Transverse colon (tissue), 4 donors: Measurements from ENCODE around the gene IL1RAPL1. TPM values are rescaled to one million over a fixed set of nuclear protein-coding genes. Genes with fewer than 3 reads are reported as not detected.

Experiments
- DNase-seq: peaks from one replicate; pipeline ENCODE4 v3.0.0-alpha.2; 2019
- H3K27ac ChIP-seq, 4 donors: fragments of 200-600 bp; sonication (generic); 2 replicates each; pipeline ENCODE4 v1.5.1; 2016 to 2018; ENCODE audit warnings: inconsistent platforms in 4 of 4
- H3K27me3 ChIP-seq: fragments of 200-600 bp; sonication (generic); 2 replicates; pipeline ENCODE4 v1.5.1; 2017; ENCODE audit warnings: inconsistent platforms
- H3K36me3 ChIP-seq, 4 donors: fragments of 200-600 bp; sonication (generic); 2 replicates each; pipeline ENCODE4 v1.5.1; 2017 to 2019; ENCODE audit warnings: inconsistent platforms in 4 of 4
- H3K4me1 ChIP-seq, 4 donors: fragments of 200-600 bp; sonication (generic); 2 replicates each; pipeline ENCODE4 v1.5.1; 2017 to 2020; ENCODE audit warnings: inconsistent platforms in 4 of 4
- H3K4me3 ChIP-seq, 4 donors: fragments of 200-600 bp; sonication (generic); 1 replicate in 1 of 4; 2 replicates in 3 of 4; pipeline versions ENCODE4 v1.5.1 to v1.6.1; 2017 to 2019; ENCODE audit warnings: inconsistent platforms in 4 of 4
- H3K9me3 ChIP-seq, 2 donors: fragments of 200-600 bp; sonication (generic); 2 replicates each; pipeline ENCODE4 v1.5.1; 2017 to 2019; ENCODE audit warnings: inconsistent platforms in 2 of 2
- EP300 ChIP-seq: sonication (generic); formaldehyde crosslinking; IDR thresholded peaks from one replicate; pipeline ENCODE4 v1.6.1; 2017; ENCODE audit warnings: antibody characterized with exemption, low read depth
- POLR2A ChIP-seq: fragments of 450-650 bp; IDR thresholded peaks from one replicate; pipeline ENCODE4 v1.6.1; 2016; ENCODE audit warnings: antibody characterized with exemption, mild to moderate bottlenecking, moderate library complexity
- POLR2AphosphoS5 ChIP-seq, 3 donors: sonication (generic); formaldehyde crosslinking; IDR thresholded peaks; one replicate each; pipeline ENCODE4 v1.6.1; 2016; ENCODE audit warnings: antibody characterized with exemption in 3 of 3
- WGBS, 2 donors: methylation state at CpG; one replicate each; pipeline ENCODE4 v1.1.5; 2018; ENCODE audit warnings: low coverage in 1 of 2; 5-methylcytosine and 5-hydroxymethylcytosine counted together
- in situ Hi-C, 4 donors: fragments of 200-750 bp; cut with MboI; loops; one replicate each; pipeline versions ENCODE4 v1.15.0 to v1.15.1; 2017; ENCODE audit warnings: low sequenced_read_pairs in 3 of 4, low pct_ligation_motif_present in 1 of 4, low pct_unique_long_range_greater_than_20kb in 1 of 4
- intact Hi-C: fragments of 100-400 bp; cut with DNase I; formaldehyde crosslinking; loops from one replicate; pipeline ENCODE4 v1.15.1; 2023; ENCODE audit warnings: low total_unique reads
- total RNA-seq, 4 donors: library from RNA; depleted of rRNA; stranded (reverse); fragments of >200 nt; gene quantifications; one replicate each; pipeline ENCODE4 v1.1.0, GENCODE V29; 2016
- TF ChIP-seq, protein P1 (sequence below), 5 experiments: fragments of 200-600 bp in 3 of 5; fragments of 450-650 bp in 2 of 5; sonication (generic) in 3 of 5; IDR thresholded peaks; 1 replicate in 2 of 5; 2 replicates in 3 of 5; pipeline ENCODE4 v1.5.1; 2016 to 2017; ENCODE audit warnings: antibody characterized with exemption in 5 of 5, inconsistent platforms in 3 of 5, mild to moderate bottlenecking in 2 of 5, moderate library complexity in 1 of 5

Gene IL1RAPL1
- total RNA-seq, 4 donors from 2014 or later, result 0.14 to 0.32 (median 0.20) TPM; not detected in 1

- in situ Hi-C loops (no loop called here), intact Hi-C loops (no loop called here)
- TF ChIP-seq EP300, result no peak
- TF ChIP-seq, protein P1, sequence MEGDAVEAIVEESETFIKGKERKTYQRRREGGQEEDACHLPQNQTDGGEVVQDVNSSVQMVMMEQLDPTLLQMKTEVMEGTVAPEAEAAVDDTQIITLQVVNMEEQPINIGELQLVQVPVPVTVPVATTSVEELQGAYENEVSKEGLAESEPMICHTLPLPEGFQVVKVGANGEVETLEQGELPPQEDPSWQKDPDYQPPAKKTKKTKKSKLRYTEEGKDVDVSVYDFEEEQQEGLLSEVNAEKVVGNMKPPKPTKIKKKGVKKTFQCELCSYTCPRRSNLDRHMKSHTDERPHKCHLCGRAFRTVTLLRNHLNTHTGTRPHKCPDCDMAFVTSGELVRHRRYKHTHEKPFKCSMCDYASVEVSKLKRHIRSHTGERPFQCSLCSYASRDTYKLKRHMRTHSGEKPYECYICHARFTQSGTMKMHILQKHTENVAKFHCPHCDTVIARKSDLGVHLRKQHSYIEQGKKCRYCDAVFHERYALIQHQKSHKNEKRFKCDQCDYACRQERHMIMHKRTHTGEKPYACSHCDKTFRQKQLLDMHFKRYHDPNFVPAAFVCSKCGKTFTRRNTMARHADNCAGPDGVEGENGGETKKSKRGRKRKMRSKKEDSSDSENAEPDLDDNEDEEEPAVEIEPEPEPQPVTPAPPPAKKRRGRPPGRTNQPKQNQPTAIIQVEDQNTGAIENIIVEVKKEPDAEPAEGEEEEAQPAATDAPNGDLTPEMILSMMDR (IDR thresholded peaks at IDR 0.05), result no peak
- no peak for TF ChIP-seq POLR2AphosphoS5 (IDR thresholded peaks at IDR 0.05)
- no peak for TF ChIP-seq POLR2A
- Histone ChIP-seq H3K4me1 (no peaks in the 10 kb centered on the region), H3K36me3 (no peaks in the 10 kb centered on the region), H3K27me3 (no peaks in the 10 kb centered on the region), H3K4me3 (no peak overlapping the region), H3K9me3 (no peaks in the 10 kb centered on the region), H3K27ac (no peak overlapping the region)
- 83% methylated on average over 1 of the region's 1 CpG; no CpG with 5 or more reads in 1 of the 2 donors for WGBS, 2 donors
- DNase-seq, result no peak
Observed at GRCh38 chrX:28693101-28693500, 105.9 kb downstream of the IL1RAPL1 start.

- DNase-seq, result no peak
- intact Hi-C loops, result no loop called here
- H3K27ac ChIP-seq, result no peak overlapping the region
- H3K27me3 ChIP-seq, result no peaks in the 10 kb centered on the region
- in situ Hi-C loops, result no loop called here
- TF ChIP-seq POLR2A, result no peak
- TF ChIP-seq, protein P1 (IDR thresholded peaks at IDR 0.05), result no peak
- no peak for TF ChIP-seq EP300
- TF ChIP-seq POLR2AphosphoS5 (IDR thresholded peaks at IDR 0.05), result no peak
- no peaks in the 10 kb centered on the region for H3K9me3 ChIP-seq
- no peaks in the 10 kb centered on the region for H3K4me1 ChIP-seq
- no peaks in the 10 kb centered on the region for H3K36me3 ChIP-seq
- H3K4me3 ChIP-seq, result no peak overlapping the region
Observed at GRCh38 chrX:28697732-28698131, 110.5 kb downstream of the IL1RAPL1 start.

GRCh38 chrX:28701222-28701621, 114.0 kb downstream of the IL1RAPL1 start:
- H3K36me3 ChIP-seq, result no peaks in the 10 kb centered on the region
- H3K4me3 ChIP-seq, result no peak overlapping the region
- 80 to 94% methylated on average over 1 of the region's 1 CpG for WGBS, 2 donors
- no peak for DNase-seq
- no peaks in the 10 kb centered on the region for H3K27me3 ChIP-seq
- TF ChIP-seq POLR2A, result no peak
- no peak for TF ChIP-seq POLR2AphosphoS5 (IDR thresholded peaks at IDR 0.05)
- TF ChIP-seq EP300, result no peak
- TF ChIP-seq, protein P1 (IDR thresholded peaks at IDR 0.05), result no peak
- no peak overlapping the region for H3K27ac ChIP-seq
- H3K4me1 ChIP-seq, result no peaks in the 10 kb centered on the region
- in situ Hi-C loops (no loop called here), intact Hi-C loops (no loop called here)
- no peaks in the 10 kb centered on the region for H3K9me3 ChIP-seq

DNA sequence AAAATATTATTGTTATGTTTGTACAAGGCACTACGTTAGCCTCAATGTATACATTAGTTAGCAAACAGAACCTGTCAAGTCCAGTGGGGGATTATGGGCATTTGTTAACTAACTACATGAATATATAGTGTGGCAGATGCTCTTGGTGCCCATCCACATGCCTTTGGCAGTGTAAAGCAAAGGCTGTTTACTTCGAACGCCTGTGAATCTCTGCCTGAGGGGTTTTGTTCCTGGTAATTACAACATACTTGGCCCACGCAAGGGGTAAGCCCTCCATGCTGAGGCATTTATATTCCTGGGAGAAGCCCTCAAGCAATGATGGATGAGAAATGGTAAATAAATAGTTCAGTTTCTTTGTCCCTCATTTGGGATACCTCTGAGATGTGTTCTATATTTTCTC, 119.7 kb downstream of the IL1RAPL1 start:
- H3K36me3 ChIP-seq, result no peaks in the 10 kb centered on the region
- no peaks in the 10 kb centered on the region for H3K27me3 ChIP-seq
- 65% methylated on average over 4 of the region's 4 CpGs; no CpG with 5 or more reads in 1 of the 2 donors for WGBS, 2 donors
- TF ChIP-seq EP300, result no peak
- TF ChIP-seq POLR2AphosphoS5 (IDR thresholded peaks at IDR 0.05), result no peak
- TF ChIP-seq, protein P1 (IDR thresholded peaks at IDR 0.05), result no peak
- TF ChIP-seq POLR2A, result no peak
- no peaks in the 10 kb centered on the region for H3K4me1 ChIP-seq
- no peak overlapping the region for H3K27ac ChIP-seq
- intact Hi-C loops, result no loop called here
- no peak for DNase-seq
- in situ Hi-C loops, result no loop called here
- H3K4me3 ChIP-seq, result no peak overlapping the region
- H3K9me3 ChIP-seq, result no peaks in the 10 kb centered on the region
